ENCODE results near the gene ADGRG3.
A peak's percentile ranks its signal among the peaks of the same experiment; 100 is the strongest.

ADGRG3 gene

GRCh38 chr16:57623251-57624043 lies 44.7 kb upstream of the ADGRG3 start:
- Histone ChIP-seq H3K4me3 (ENCODE audit: low read depth, low read length) (no peak overlapping the region), H3K9me3 (ENCODE audit: control insufficient read depth, insufficient read depth, low read depth, low read length) (no peaks in the 10 kb centered on the region), H3K36me3 (ENCODE audit: control insufficient read depth in 2 of 2, insufficient read depth in 1 of 2, low read length in 2 of 2) (no peaks in the 10 kb centered on the region), H3K27ac (ENCODE audit: extremely low read depth, low read depth, low read length) (no peak overlapping the region), H3K4me1 (ENCODE audit: control insufficient read depth, insufficient read depth, low read length) (no peaks in the 10 kb centered on the region)
- ChIA-PET CTCF (interaction anchor here (0.8 to 1.9 kb wide), 4 partner anchors 11 to 27 kb away, joined by 3 to 11 read pairs (median 6); no protein-coding TSS in a partner anchor), POLR2A (interaction anchor here (0.9 kb wide), 1 partner anchor 15 kb away, joined by 6 read pairs; no protein-coding TSS in a partner anchor)
- TF ChIP-seq ZFHX2 (tag by site-specific recombination; conservative IDR thresholded peaks at IDR 0.05) = peak; percentile 69
- no peak for TF ChIP-seq SCRT1 (tag by site-specific recombination; IDR thresholded peaks at IDR 0.05; ENCODE audit: borderline replicate concordance)
- TF ChIP-seq ZNF202 (tag by site-specific recombination; IDR thresholded peaks at IDR 0.05; ENCODE audit: borderline replicate concordance) = no peak
- no peak for TF ChIP-seq YY1 (tag by site-specific recombination; IDR thresholded peaks at IDR 0.05)
- TF ChIP-seq ZBTB26 (tag by site-specific recombination; optimal IDR thresholded peaks at IDR 0.05) = no peak
- no peak for TF ChIP-seq ZNF830 (tag by site-specific recombination; IDR thresholded peaks at IDR 0.05; ENCODE audit: low read depth)
- TF ChIP-seq ZNF324 (tag by site-specific recombination; IDR thresholded peaks at IDR 0.05) = no peak
- no peak for TF ChIP-seq ZNF214 (tag by site-specific recombination; IDR thresholded peaks at IDR 0.05; ENCODE audit: borderline replicate concordance)
- TF ChIP-seq ELK4 (IDR thresholded peaks at IDR 0.05; ENCODE audit: borderline replicate concordance, low read depth, low read length) = no peak
- peak; percentile 83 for TF ChIP-seq EGR2 (tag by site-specific recombination; IDR thresholded peaks at IDR 0.05; ENCODE audit: low read depth)
- TF ChIP-seq GFI1B (tag by site-specific recombination; IDR thresholded peaks at IDR 0.05) = no peak
- TF ChIP-seq ZNF624 (tag by site-specific recombination; IDR thresholded peaks at IDR 0.05) = no peak
- no peak for TF ChIP-seq PRDM4 (tag by site-specific recombination; IDR thresholded peaks at IDR 0.05)
- no peak for TF ChIP-seq ZNF366 (tag by site-specific recombination; conservative IDR thresholded peaks at IDR 0.05)

GRCh38 chr16:57624044-57624688 lies 43.9 kb upstream of the ADGRG3 start:
- CTCF ChIA-PET = interaction anchor here (0.8 to 1.9 kb wide), 5 partner anchors 11 to 60 kb away, joined by 3 to 11 read pairs (median 4); no protein-coding TSS in a partner anchor
- no peaks in the 10 kb centered on the region for H3K36me3 ChIP-seq (ENCODE audit: control insufficient read depth in 2 of 2, insufficient read depth in 1 of 2, low read length in 2 of 2)
- TF ChIP-seq ZNF664 (tag by site-specific recombination; IDR thresholded peaks at IDR 0.05) = 0 out of 2 replicates have a peak, but pooled peaks have one; percentile 30
- TF ChIP-seq, protein P1, sequence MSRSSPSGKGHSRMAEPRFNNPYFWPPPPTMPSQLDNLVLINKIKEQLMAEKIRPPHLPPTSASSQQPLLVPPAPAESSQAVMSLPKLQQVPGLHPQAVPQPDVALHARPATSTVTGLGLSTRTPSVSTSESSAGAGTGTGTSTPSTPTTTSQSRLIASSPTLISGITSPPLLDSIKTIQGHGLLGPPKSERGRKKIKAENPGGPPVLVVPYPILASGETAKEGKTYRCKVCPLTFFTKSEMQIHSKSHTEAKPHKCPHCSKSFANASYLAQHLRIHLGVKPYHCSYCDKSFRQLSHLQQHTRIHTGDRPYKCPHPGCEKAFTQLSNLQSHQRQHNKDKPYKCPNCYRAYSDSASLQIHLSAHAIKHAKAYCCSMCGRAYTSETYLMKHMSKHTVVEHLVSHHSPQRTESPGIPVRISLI (tag by site-specific recombination; IDR thresholded peaks at IDR 0.05) = no peak
- TF ChIP-seq, protein P2, sequence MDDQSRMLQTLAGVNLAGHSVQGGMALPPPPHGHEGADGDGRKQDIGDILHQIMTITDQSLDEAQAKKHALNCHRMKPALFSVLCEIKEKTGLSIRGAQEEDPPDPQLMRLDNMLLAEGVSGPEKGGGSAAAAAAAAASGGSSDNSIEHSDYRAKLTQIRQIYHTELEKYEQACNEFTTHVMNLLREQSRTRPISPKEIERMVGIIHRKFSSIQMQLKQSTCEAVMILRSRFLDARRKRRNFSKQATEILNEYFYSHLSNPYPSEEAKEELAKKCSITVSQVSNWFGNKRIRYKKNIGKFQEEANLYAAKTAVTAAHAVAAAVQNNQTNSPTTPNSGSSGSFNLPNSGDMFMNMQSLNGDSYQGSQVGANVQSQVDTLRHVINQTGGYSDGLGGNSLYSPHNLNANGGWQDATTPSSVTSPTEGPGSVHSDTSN (CRISPR knock-in tag; IDR thresholded peaks at IDR 0.05) = no peak
- H3K9me3 ChIP-seq (ENCODE audit: control insufficient read depth, insufficient read depth, low read depth, low read length) = no peaks in the 10 kb centered on the region
- POLR2A ChIA-PET = interaction anchor here (0.9 kb wide), 1 partner anchor 15 kb away, joined by 6 read pairs; no protein-coding TSS in a partner anchor
- no peak overlapping the region for H3K4me3 ChIP-seq (ENCODE audit: low read depth, low read length)
- no peak overlapping the region for H3K27ac ChIP-seq (ENCODE audit: extremely low read depth, low read depth, low read length)
- H3K4me1 ChIP-seq (ENCODE audit: control insufficient read depth, insufficient read depth, low read length) = no peaks in the 10 kb centered on the region
